ENCODE measurements around the gene DDX10. TPM values are rescaled to one million over a fixed set of nuclear protein-coding genes. Genes with fewer than 3 reads are reported as not detected.

The DDX10 gene
- total RNA-seq, 1 experiment from 2014 or later = 28.5 TPM

- peak; percentile 64 for DNase-seq (ENCODE audit: low read depth)
These were observed 9.8 kb upstream of the DDX10 start for GRCh38 chr11:108654994-108655631.

DNA sequence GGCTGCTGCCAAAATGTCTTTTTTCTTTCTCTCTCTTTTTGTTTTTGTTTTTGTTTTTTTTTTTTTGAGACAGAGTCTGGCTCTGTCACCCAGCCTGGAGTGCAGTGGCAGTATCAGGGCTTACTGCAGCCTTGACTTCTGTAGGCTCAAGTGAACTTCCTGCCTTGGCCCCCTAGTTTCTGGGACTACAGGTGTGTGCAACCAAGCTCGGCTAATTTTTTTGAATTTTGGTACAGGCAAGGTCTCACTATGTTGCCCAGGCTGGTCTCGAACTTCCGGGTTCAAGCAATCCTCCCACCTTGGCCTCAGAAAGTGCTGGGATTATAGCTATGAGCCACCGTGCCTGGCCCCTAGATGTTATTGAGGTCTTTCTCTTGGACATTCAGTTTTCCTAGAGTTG is 2.2 kb upstream of the DDX10 start:
- no peak for DNase-seq (ENCODE audit: low read depth)

DNA sequence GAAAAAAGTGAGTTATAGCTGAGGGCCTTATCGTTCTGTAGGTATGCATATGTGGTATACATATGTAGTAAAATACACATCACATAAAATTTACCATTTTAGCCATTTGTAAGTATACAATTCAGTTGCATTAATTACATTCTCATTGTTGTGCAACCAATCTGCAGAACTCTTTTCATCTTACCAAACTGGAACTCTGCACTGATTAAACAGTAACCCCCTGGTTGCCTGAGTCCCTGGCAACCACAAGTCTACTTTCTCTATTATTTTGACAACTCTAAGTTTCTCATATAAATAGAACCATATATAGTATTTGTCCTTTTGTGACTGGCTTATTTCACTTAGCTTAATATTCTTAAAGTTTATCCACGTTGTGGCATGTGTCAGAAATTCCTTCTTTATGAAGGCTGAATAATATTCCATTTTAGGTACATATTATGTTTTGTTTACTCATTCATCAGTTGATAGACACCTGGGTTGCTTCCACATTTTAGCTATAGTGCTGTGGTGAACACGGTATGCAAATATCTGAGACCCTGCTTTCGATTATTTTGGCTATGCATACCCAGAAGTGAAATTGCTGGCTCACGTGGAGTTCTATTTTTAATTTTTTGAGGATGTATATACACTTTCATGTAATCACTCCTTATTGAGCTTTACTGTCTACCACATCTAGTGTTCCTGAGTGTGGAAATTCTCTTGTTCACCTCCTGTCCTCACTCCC is 1.6 kb upstream of the DDX10 start:
- no peak for DNase-seq (ENCODE audit: low read depth)

DNA sequence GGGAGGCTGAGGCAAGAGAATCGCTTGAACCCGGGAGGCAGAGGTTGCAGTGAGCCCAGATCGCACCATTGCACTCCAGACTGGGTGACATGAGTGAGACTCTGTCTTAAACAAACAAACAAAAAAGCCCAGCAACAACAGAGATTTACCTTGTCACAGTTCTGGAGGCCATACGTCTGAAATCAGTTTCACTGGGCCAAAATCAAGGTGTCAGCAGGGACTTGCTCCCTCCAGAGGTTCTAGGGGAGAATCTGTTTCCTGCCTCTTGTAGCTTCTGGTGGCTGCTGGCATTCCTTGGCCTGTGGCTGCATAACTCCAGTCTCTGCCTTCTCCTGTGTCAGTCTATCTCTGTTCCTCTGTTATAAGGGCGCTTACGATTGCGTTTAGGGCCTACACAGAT is 1.5 kb downstream of the DDX10 start:
- no peak for DNase-seq (ENCODE audit: low read depth)

DNA sequence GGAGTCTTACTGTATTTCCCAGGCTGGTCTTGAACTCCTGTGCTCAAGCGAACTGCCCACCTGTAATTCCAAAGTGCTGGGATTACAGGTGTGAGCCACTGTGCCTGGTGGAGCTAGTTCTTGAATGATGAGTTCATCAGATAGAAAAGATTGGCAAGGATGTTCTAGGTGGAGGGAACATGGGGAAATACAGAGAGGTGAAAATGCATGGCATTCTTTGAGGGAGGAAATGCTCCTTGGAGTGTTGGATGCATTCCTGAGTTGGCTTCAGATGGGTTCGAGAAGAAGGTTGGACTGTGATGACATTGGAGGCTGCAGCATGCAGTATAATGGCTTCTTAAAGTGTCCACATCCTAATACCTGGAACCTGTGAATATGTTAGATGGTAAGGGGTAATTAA is 4.4 kb downstream of the DDX10 start:
- DNase-seq (ENCODE audit: low read depth) = no peak

GRCh38 chr11:108669711-108670110 is 4.8 kb downstream of the DDX10 start:
- no peak for DNase-seq (ENCODE audit: low read depth)

- DNase-seq (ENCODE audit: low read depth) = peak; percentile 41
These were observed 5.6 kb downstream of the DDX10 start for GRCh38 chr11:108670451-108670850.

GRCh38 chr11:108672113-108672512 is 7.2 kb downstream of the DDX10 start:
- peak; percentile 26 for DNase-seq (ENCODE audit: low read depth)

GRCh38 chr11:108672786-108673185 is 7.9 kb downstream of the DDX10 start:
- no peak for DNase-seq (ENCODE audit: low read depth)

DNA sequence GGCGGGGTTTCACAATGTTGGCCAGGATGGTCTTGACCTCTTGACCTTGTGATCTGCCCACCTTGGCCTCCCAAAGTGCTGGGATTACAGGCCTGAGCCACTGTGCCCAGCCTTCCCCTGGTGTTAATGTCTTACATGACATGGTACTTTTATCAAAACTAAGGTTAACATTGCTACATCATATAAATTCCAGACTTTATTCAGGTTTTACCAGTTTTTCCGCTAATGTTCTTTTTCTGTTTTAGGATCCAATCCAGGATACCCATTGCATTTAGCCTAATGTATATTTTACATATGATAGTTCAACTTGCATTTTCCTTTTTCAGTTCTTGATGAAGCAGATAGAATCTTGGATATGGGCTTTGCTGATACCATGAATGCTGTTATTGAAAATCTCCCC is 14.2 kb downstream of the DDX10 start:
- no peak for DNase-seq (ENCODE audit: low read depth)

DNA sequence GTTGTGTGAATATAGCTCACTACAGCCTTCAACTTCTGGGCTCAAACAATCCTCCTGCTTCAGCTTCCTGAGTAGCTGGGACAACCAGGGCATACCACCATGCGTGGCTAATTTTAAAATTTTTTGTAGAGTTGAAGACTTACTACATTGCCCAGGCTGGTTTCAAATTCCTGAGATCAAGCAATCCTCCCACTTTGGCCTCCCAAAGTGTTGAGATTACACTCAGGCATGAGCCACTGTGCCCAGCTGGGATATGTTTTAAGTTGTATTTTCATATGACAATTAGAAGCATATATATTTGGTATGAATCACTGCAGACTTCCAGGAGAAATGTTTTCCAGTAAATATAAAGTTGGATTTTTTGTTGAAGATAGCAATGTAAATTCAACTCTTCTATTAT is 15.4 kb downstream of the DDX10 start:
- DNase-seq (ENCODE audit: low read depth) = no peak

DNA sequence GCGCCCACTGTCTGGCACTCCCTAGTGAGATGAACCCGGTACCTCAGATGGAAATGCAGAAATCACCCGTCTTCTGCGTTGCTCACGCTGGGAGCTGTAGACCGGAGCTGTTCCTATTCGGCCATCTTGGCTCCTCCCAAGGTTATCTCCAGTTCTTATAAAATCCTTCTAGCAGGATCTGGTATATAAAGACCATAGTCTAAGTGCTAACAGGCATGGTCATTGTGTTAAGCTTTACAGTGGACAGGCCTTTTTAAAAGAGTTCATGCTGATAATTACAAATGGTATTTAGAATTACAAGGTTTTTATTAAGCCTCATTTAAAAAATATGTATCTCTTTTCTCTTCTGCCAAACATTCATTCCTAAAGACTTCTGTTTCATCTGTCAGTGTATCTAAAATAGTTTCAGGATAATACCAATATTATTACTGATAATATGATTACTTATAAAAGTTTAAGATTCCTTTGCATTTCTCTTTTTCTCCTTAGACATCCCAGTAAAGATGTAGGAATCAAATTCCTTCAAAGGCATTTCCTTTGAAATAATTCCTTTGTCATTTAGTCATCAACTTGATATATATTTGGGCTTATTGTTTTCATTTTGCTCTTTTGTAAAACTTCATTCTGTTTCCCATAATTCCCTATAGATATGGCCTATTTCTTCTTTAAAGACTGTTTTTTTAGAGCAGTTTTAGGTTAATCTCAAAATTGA is 20.7 kb downstream of the DDX10 start:
- no peak for DNase-seq (ENCODE audit: low read depth)

GRCh38 chr11:108693852-108694251 is 29.0 kb downstream of the DDX10 start:
- peak; percentile 80 for DNase-seq (ENCODE audit: low read depth)

DNA sequence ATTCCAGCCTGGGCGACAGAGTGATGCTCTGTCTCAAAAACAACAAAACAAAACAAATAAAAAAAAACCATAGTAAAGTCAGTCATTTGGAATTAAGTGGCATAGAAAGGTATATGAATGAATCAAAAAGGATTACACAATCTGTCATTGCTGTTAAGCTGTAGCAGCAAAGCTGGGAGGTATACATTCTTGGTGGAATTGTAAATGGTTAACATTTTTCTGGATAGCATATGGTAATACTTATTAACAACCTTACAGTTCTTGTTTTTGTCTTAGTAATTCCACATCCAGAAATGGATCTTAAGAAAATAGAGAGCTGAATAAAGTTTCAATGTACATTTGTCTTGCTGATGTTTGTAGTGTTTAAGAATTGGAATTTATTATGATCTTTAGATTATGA is 30.0 kb downstream of the DDX10 start:
- no peak for DNase-seq (ENCODE audit: low read depth)

- DNase-seq (ENCODE audit: low read depth) = peak; percentile 71
These were observed 33.1 kb downstream of the DDX10 start for GRCh38 chr11:108697872-108698473.

GRCh38 chr11:108698844-108699642 is 34.2 kb downstream of the DDX10 start:
- peak; percentile 12 for DNase-seq (ENCODE audit: low read depth)

- DNase-seq (ENCODE audit: low read depth) = no peak
These were observed 39.0 kb downstream of the DDX10 start for GRCh38 chr11:108703916-108704315.

- no peak for DNase-seq (ENCODE audit: low read depth)
These were observed 40.2 kb downstream of the DDX10 start for GRCh38 chr11:108705061-108705460.

GRCh38 chr11:108708173-108708572 is 43.3 kb downstream of the DDX10 start:
- DNase-seq (ENCODE audit: low read depth) = peak; percentile 6

- no peak for DNase-seq (ENCODE audit: low read depth)
These were observed 44.9 kb downstream of the DDX10 start for GRCh38 chr11:108709741-108710140.

DNA sequence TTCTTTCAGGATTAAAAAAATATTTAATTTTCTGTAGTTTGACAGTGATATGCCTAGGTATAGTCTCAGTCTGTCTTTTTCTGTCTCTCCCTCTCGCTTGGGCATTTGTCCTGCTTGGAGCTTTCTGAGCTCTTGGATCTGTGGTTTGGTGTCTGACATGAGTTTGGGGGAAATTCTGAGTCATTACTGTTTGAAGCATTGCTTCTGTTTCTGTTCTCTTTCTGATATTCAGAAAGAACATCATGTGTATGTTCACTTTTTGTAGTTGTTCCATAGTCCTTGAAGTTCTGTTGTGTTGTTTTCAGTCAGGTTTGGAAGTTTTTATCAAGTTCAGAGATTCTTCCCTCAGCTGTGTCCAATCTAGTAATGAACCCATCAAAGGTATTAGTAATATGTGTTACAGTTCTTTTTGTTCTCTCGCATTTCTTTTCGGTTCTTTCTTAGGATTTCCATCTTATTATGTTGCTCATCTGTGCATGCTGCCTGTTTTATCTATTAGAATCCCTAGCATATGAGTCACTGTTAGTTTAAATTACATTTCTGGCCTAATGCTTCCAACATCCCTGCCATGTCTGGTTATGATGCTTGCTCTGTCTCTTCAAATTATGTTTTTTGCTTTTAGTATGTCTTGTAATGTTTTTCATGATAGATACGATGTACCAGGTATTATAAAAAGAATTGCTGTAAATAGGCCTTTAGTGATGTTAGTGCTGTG is 48.4 kb downstream of the DDX10 start:
- DNase-seq (ENCODE audit: low read depth) = peak; percentile 29

Measured in LHCN-M2 (cell line).